Measurements from ENCODE around the gene XIRP1. TPM values are rescaled to one million over a fixed set of nuclear protein-coding genes. Genes with fewer than 3 reads are reported as not detected.

Gene XIRP1
- total and polyA plus RNA-seq, 3 donors from 2014 or later, result 0.24 to 2.8 (median 0.37) TPM

DNA sequence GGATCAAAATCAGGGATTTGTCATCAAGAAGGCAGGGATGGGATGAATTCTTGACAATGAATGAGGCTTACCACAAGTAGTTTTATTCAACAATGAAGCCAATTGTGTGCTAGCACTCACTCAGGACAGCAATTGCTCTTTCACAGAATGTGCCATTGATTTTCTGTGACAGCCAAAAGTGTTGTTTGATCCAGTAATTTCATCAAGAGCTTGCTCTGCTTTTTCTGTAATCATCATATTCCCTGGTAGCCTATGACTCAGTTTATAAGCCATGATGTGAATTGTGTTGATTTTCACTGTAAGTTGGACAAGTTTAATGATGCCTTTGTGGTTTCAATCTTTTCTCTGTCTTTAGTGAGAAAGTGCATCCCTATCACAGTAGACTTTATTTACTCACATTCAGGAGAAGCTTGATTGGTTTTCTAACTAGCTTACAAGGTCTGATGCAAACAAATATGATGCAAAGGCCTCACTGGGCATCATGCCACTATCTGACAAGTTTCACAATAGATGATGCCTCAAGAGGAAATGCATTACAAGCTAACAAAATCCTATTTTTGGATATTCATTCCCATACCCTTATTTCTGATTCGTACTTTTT, 25.4 kb downstream of the XIRP1 start:
- no peak overlapping the region for H3K27ac ChIP-seq
- H3K27me3 ChIP-seq, result no peaks in the 10 kb centered on the region
- no peak for DNase-seq
- no peaks in the 10 kb centered on the region for H3K4me1 ChIP-seq
- no peak overlapping the region for H3K4me3 ChIP-seq
- intact Hi-C loops (cut with DNase I; ENCODE audit: low total_unique reads), result no loop called here
- no peaks in the 10 kb centered on the region for H3K36me3 ChIP-seq (ENCODE audit: low read depth, missing control alignments)
- no peak for TF ChIP-seq POLR2A (IDR thresholded peaks at IDR 0.05)
- TF ChIP-seq, protein P1, sequence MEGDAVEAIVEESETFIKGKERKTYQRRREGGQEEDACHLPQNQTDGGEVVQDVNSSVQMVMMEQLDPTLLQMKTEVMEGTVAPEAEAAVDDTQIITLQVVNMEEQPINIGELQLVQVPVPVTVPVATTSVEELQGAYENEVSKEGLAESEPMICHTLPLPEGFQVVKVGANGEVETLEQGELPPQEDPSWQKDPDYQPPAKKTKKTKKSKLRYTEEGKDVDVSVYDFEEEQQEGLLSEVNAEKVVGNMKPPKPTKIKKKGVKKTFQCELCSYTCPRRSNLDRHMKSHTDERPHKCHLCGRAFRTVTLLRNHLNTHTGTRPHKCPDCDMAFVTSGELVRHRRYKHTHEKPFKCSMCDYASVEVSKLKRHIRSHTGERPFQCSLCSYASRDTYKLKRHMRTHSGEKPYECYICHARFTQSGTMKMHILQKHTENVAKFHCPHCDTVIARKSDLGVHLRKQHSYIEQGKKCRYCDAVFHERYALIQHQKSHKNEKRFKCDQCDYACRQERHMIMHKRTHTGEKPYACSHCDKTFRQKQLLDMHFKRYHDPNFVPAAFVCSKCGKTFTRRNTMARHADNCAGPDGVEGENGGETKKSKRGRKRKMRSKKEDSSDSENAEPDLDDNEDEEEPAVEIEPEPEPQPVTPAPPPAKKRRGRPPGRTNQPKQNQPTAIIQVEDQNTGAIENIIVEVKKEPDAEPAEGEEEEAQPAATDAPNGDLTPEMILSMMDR (IDR thresholded peaks at IDR 0.05), result no peak
- WGBS, 2 donors, result 78 to 92% methylated on average over 1 of the region's 1 CpG
- no peaks in the 10 kb centered on the region for H3K9me3 ChIP-seq

DNA sequence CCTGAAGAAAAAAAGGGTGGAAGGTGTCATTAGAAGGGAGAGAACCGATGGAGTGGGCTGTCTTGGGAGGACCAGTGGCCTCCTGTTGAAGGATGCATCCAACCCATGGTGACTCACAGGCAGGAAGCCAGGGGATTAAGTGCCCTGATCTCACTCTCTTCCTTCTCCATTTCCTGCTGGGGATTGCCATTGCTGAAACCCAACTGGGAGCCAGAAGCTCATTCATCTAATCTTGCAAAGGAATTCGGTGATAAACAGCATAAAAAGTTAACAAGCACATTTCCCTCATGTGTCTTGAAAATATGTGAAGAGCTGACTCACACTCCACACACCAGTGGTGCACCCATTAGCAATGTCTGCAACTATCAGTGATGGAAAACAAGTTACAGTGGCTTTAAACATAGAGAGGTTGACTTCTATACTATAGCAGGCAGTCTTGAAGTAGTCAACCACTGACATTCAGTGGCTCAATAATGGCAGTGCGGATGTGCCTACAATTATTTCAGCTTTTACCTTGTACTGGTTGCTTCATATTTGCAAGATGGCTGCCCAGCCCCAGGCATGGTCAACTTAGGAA, 26.2 kb downstream of the XIRP1 start:
- Histone ChIP-seq H3K27ac (no peak overlapping the region), H3K4me3 (no peak overlapping the region), H3K9me3 (no peaks in the 10 kb centered on the region), H3K4me1 (no peaks in the 10 kb centered on the region), H3K27me3 (no peaks in the 10 kb centered on the region), H3K36me3 (ENCODE audit: low read depth, missing control alignments) (no peaks in the 10 kb centered on the region)
- WGBS, 2 donors, result 70% methylated on average over 3 of the region's 3 CpGs
- TF ChIP-seq, protein P1 (IDR thresholded peaks at IDR 0.05), result no peak
- TF ChIP-seq POLR2A (IDR thresholded peaks at IDR 0.05), result no peak
- intact Hi-C loops (cut with DNase I; ENCODE audit: low total_unique reads), result no loop called here
- DNase-seq, result no peak

DNA sequence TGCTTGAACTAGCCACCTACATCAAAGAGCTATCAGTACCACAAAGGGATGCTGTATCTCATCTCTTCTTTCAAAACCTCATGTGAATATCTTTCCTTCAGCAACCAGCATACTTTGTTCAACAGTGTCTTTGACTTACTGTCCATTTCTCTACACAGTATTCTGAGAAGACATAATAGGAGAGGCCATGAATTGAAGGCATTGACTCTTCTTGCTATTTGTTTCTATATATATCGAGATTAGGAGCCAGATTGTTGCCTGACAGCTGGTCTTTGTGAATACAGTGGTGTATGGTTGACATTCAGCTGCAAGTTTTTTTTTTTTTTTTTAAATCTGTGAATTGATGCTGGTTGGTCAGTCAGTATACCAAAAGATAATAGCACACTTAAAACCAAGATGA, 26.9 kb downstream of the XIRP1 start:
- intact Hi-C loops (cut with DNase I; ENCODE audit: low total_unique reads), result no loop called here
- no peaks in the 10 kb centered on the region for H3K9me3 ChIP-seq
- DNase-seq, result no peak
- no peak overlapping the region for H3K4me3 ChIP-seq
- H3K27ac ChIP-seq, result no peak overlapping the region
- H3K36me3 ChIP-seq (ENCODE audit: low read depth, missing control alignments), result no peaks in the 10 kb centered on the region
- no peak for TF ChIP-seq POLR2A (IDR thresholded peaks at IDR 0.05)
- TF ChIP-seq, protein P1 (IDR thresholded peaks at IDR 0.05), result no peak
- no peaks in the 10 kb centered on the region for H3K27me3 ChIP-seq
- 68 to 78% methylated on average over 1 of the region's 1 CpG for WGBS, 2 donors
- H3K4me1 ChIP-seq, result no peaks in the 10 kb centered on the region

- whole genome bisulfite sequencing, 2 donors, result 85 to 91% methylated on average over 3 of the region's 3 CpGs
- no peak overlapping the region for H3K4me3 ChIP-seq
These were observed 28.0 kb downstream of the XIRP1 start for GRCh38 chr3:39164414-39164813.

More at GRCh38 chr3:39164414-39164813, 28.0 kb downstream of the XIRP1 start:
- intact Hi-C loops (cut with DNase I; ENCODE audit: low total_unique reads), result no loop called here
- no peaks in the 10 kb centered on the region for H3K36me3 ChIP-seq (ENCODE audit: low read depth, missing control alignments)
- no peak for DNase-seq
- no peaks in the 10 kb centered on the region for H3K27me3 ChIP-seq
- H3K9me3 ChIP-seq, result no peaks in the 10 kb centered on the region
- TF ChIP-seq POLR2A (IDR thresholded peaks at IDR 0.05), result no peak
- TF ChIP-seq, protein P1 (IDR thresholded peaks at IDR 0.05), result no peak
- H3K27ac ChIP-seq, result no peak overlapping the region
- no peaks in the 10 kb centered on the region for H3K4me1 ChIP-seq
